Psoas muscle (tissue), 8 donors: Measurements from ENCODE around the gene PRMT1. TPM values are rescaled to one million over a fixed set of nuclear protein-coding genes. Genes with fewer than 3 reads are reported as not detected.

Experiments
- ATAC-seq, 4 donors: fragments of 200-7000 bp; cut with Tn5 transposase; one replicate each; pipeline ENCODE4 v1.9.1; 2020; ENCODE audit warnings: moderate library complexity in 3 of 4, mild to moderate bottlenecking in 2 of 4
- DNase-seq, 2 donors: peaks; one replicate each; pipeline ENCODE4 v3.0.0-alpha.2; 2020
- H3K27ac ChIP-seq: fragments of 200-600 bp; one replicate; pipeline ENCODE4 v1.8.0; 2022
- H3K27me3 ChIP-seq, 3 donors: fragments of 200-600 bp in 1 of 3; one replicate each; pipeline versions ENCODE4 v1.6.1 to v1.8.0; 2013 to 2022; ENCODE audit warnings: low read length in 2 of 3, mild to moderate bottlenecking in 2 of 3, moderate library complexity in 1 of 3; ENCODE audit not compliant: insufficient read depth in 3 of 3
- H3K36me3 ChIP-seq, 2 donors: fragments of 200-600 bp in 1 of 2; one replicate each; pipeline versions ENCODE4 v1.6.1 to v1.8.0; 2013 to 2022; ENCODE audit warnings: low read depth in 1 of 2, mild to moderate bottlenecking in 1 of 2, moderate library complexity in 1 of 2; ENCODE audit not compliant: insufficient read depth in 1 of 2
- H3K4me1 ChIP-seq: fragments of 200-600 bp; one replicate; pipeline ENCODE4 v1.8.0; 2022
- H3K4me3 ChIP-seq: fragments of 200-600 bp; one replicate; pipeline ENCODE4 v1.8.0; 2022; ENCODE audit warnings: mild to moderate bottlenecking
- H3K9me3 ChIP-seq: fragments of 200-600 bp; one replicate; pipeline ENCODE4 v1.8.0; 2022
- CTCF ChIP-seq: fragments of 200-600 bp; IDR thresholded peaks from one replicate; pipeline ENCODE4 v1.8.0; 2022; ENCODE audit warnings: antibody characterized with exemption
- WGBS, 3 donors: extraction: QIAGEN DNeasy Blood & Tissue Kit; methylation state at CpG; one replicate each; pipeline versions ENCODE4 v1.1.6 to v1.1.7; 2013; 5-methylcytosine and 5-hydroxymethylcytosine counted together
- intact Hi-C, 2 donors: fragments of 100-400 bp; cut with DNase I; formaldehyde crosslinking; loops; one replicate each; pipeline versions ENCODE4 v1.11.0 to v1.14.2; 2022
- polyA plus RNA-seq, 3 donors: library from polyadenylated mRNA; stranded (reverse); fragments of 200-250 nt; gene quantifications; one replicate each; pipeline ENCODE4 v1.2.3, GENCODE V29; 2013
- total RNA-seq, 4 donors: library from RNA; stranded (reverse); fragmentation: NEBNext Ultra II Directional in 2 of 4; extraction: Animal tissue kit (Norgen Biotek cat#: 25700) in 2 of 4; gene quantifications; one replicate each; pipeline versions ENCODE4 v1.2.1 to v1.2.4, GENCODE V29; 2021 to 2023
- donor health status: healthy with polysubstance abuse.
- donor health status: DM: no; HTN: no; CAD: no; lungs with moderate emphysema.
- donor health status: Bipolar disorder and iron deficiency.
- donor health status: healthy.
- donor health status: DM: yes; HTN: yes; CAD: no.
- donor health status: DM: no; HTN: no; CAD: no.
- donor health status: DM: no; HTN: no; CAD: no.
- donor health status: DM: yes; HTN: yes; CAD: no.

PRMT1 gene
- total and polyA plus RNA-seq, 7 donors = 139 to 424 (median 208) TPM

DNA sequence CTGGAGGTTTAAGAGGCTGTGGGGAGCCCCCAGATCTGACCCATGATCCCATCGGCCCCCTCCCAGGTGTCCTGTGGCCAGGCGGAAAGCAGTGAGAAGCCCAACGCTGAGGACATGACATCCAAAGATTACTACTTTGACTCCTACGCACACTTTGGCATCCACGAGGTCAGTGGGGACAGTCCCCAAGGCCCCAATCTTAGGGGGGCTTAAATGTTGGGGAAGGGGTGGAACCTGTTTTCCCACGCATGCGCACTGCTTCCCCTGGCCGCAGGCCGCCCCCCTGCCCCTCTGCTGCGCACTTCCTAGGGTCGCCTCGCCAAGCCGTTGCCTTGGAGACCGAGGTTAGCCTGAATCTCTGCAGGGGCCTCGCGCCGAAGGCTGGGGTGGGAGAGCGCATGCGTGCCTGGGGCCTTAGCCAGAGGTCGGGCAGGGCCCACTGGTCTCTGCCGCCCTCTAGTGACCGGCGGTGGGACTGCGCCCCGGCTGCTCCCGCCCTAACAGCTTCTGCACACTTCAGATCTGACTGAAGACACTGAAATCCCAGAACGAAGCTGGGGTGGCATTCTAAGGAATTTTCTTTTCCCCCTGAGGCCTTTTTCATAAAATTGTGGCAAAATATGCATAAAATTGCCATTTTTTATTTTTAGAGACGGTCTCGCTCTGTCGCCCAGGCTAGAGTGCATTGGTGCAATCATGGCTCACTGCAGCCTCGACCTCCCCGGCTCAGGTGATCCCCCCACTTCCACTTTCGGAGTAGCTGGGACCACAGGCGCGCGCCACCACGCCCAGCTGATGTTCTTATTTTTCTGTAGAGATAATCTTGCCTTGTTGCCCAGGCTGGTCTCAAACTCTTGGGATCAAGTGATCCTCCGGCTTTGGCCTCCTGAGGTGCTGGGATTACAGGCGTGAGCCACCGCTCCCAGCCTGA lies 3.6 kb downstream of the PRMT1 start:
- WGBS, 3 donors = 30 to 33% (median 31%) methylated on average over 40 of the region's 40 CpGs
- intact Hi-C loops = loop anchor here in 1 of 2 donors (5.0 to 10.0 kb wide), 2 partner anchors 82 to 124 kb away; partner anchors contain the start of gene TSKS
- ATAC-seq (peak; percentile 18 to 39 (median 35)), DNase-seq (peak; percentile 90 to 97)
- no peaks in the 10 kb centered on the region for H3K27me3 ChIP-seq
- peak overlapping the region; percentile 99 for H3K27ac ChIP-seq
- peaks cover 5 to 54% of the 10 kb centered on the region in 2 donors for H3K36me3 ChIP-seq
- TF ChIP-seq CTCF = peak; percentile 99
- H3K4me1 ChIP-seq = peaks cover 36% of the 10 kb centered on the region
- no peaks in the 10 kb centered on the region for H3K9me3 ChIP-seq
- peak overlapping the region; percentile 95 for H3K4me3 ChIP-seq

- Histone ChIP-seq H3K36me3 (peaks cover 5 to 65% of the 10 kb centered on the region in 2 donors), H3K27me3 (no peaks in the 10 kb centered on the region), H3K9me3 (no peaks in the 10 kb centered on the region), H3K4me3 (no peak overlapping the region), H3K27ac (peak overlapping the region; percentile 36), H3K4me1 (peaks cover 31% of the 10 kb centered on the region)
- WGBS, 3 donors = 78 to 81% (median 80%) methylated on average over 19 of the region's 19 CpGs
- DNase-seq (no peak), ATAC-seq (no peak)
- intact Hi-C loops = loop anchor here in 1 of 2 donors (5.0 to 10.0 kb wide), 2 partner anchors 80 to 123 kb away; partner anchors contain the start of gene TSKS
- TF ChIP-seq CTCF = no peak
Measured at GRCh38 chr19:49681830-49682229, 4.8 kb downstream of the PRMT1 start.

DNA sequence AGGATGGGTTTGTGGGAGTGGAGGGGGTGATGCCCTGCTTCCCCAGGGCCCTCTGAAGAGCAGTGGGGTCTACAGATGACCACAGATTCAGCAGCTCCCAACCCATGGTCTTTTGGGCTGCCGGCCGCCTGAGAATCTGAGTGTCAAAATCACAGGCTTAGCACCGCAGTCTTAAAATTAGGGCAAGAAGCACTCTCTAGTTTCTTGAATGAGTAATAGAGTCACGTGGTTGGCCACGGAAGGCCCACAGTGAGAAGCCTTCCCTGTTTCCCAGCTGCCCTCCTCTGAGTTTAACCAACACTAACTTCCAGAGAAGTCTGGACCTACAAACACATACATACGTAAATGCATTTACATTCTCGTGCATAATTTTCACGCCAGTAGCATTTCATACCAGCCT lies 5.2 kb downstream of the PRMT1 start:
- Histone ChIP-seq H3K27me3 (no peaks in the 10 kb centered on the region), H3K36me3 (peaks cover 5 to 70% of the 10 kb centered on the region in 2 donors), H3K4me3 (no peak overlapping the region), H3K27ac (peak overlapping the region; percentile 36), H3K9me3 (no peaks in the 10 kb centered on the region), H3K4me1 (peaks cover 31% of the 10 kb centered on the region)
- intact Hi-C loops = loop anchor here in 1 of 2 donors (5.0 to 10.0 kb wide), 2 partner anchors 80 to 123 kb away; partner anchors contain the start of gene TSKS
- no peak for TF ChIP-seq CTCF
- WGBS, 3 donors = 76 to 91% (median 78%) methylated on average over 8 of the region's 8 CpGs
- DNase-seq = no peak
- ATAC-seq = no peak

- Histone ChIP-seq H3K27me3 (no peaks in the 10 kb centered on the region), H3K9me3 (no peaks in the 10 kb centered on the region), H3K36me3 (peaks cover 5 to 77% of the 10 kb centered on the region in 2 donors), H3K4me1 (peaks cover 23% of the 10 kb centered on the region), H3K27ac (no peak overlapping the region), H3K4me3 (no peak overlapping the region)
- 90 to 95% (median 92%) methylated on average over 18 of the region's 18 CpGs for WGBS, 3 donors
- no peak for DNase-seq
- ATAC-seq = no peak
- intact Hi-C loops = loop anchor here in 1 of 2 donors (5.0 to 10.0 kb wide), 2 partner anchors 78 to 121 kb away; partner anchors contain the start of gene TSKS
- TF ChIP-seq CTCF = no peak
Measured at GRCh38 chr19:49683814-49684250, 6.8 kb downstream of the PRMT1 start.
